Thyroid gland (tissue), 4 donors: ENCODE measurements around the gene CTNNA2.

ENCODE experiments used
- POLR2A ChIP-seq, 2 donors: fragments of 450-650 bp; IDR thresholded peaks; one replicate each; pipeline ENCODE4 v1.6.1; 2017; ENCODE audit warnings: antibody characterized with exemption in 2 of 2, mild to moderate bottlenecking in 2 of 2, moderate library complexity in 1 of 2
- TF ChIP-seq, protein P1 (sequence below), 6 experiments: fragments of 200-600 bp in 3 of 6; fragments of 450-650 bp in 3 of 6; sonication (generic) in 3 of 6; IDR thresholded peaks; one replicate each; pipeline ENCODE4 v1.5.1; 2016 to 2019; ENCODE audit warnings: antibody characterized with exemption in 6 of 6, mild to moderate bottlenecking in 2 of 6, inconsistent platforms in 1 of 6, moderate library complexity in 1 of 6

DNA sequence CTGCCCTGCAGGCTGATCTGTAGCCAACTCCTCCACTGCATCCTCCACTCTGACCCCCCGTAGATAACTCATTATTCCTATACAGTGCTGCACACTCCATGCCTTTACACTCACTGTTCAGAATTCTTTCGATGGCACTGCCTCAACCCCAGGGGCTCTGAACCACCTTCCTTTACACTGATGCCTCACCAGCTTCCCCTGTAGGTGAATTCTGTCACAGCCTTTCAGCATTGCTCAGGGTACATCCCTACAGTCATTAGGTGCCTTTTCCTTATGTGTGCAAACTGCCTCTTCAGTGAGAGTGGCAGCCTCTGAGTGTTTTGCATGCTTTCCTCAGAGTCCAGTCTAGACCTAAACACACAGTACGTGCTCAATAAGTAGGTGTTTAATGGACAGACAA lies 472.3 kb downstream of the CTNNA2 start:
- TF ChIP-seq, protein P1, sequence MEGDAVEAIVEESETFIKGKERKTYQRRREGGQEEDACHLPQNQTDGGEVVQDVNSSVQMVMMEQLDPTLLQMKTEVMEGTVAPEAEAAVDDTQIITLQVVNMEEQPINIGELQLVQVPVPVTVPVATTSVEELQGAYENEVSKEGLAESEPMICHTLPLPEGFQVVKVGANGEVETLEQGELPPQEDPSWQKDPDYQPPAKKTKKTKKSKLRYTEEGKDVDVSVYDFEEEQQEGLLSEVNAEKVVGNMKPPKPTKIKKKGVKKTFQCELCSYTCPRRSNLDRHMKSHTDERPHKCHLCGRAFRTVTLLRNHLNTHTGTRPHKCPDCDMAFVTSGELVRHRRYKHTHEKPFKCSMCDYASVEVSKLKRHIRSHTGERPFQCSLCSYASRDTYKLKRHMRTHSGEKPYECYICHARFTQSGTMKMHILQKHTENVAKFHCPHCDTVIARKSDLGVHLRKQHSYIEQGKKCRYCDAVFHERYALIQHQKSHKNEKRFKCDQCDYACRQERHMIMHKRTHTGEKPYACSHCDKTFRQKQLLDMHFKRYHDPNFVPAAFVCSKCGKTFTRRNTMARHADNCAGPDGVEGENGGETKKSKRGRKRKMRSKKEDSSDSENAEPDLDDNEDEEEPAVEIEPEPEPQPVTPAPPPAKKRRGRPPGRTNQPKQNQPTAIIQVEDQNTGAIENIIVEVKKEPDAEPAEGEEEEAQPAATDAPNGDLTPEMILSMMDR (IDR thresholded peaks at IDR 0.05): no peak
- TF ChIP-seq POLR2A (IDR thresholded peaks at IDR 0.05): no peak
